ENCODE data around the gene TRAPPC3L.

The TRAPPC3L gene

GRCh38 chr6:116545651-116546050, at the start of gene TRAPPC3L:
Gene TRAPPC3L (minus strand): TSS chr6:116545684. CDS start chr6:116545514, 170 bp downstream.
- ATAC-seq: no peak
- DNase-seq: no peak

- ATAC-seq: no peak
- DNase-seq: no peak
Measured at GRCh38 chr6:116595247-116595646, 49.8 kb upstream of the TRAPPC3L start.

- DNase-seq: no peak
- no peak for ATAC-seq
Measured at GRCh38 chr6:116586738-116587137, 41.3 kb upstream of the TRAPPC3L start.

GRCh38 chr6:116586276-116586675, 40.8 kb upstream of the TRAPPC3L start:
- DNase-seq: no peak
- ATAC-seq: no peak

- ATAC-seq (no peak), DNase-seq (no peak)
Measured at GRCh38 chr6:116580198-116580597, 34.7 kb upstream of the TRAPPC3L start.

GRCh38 chr6:116579143-116579542, 33.7 kb upstream of the TRAPPC3L start:
- no peak for ATAC-seq

GRCh38 chr6:116578335-116578734, 32.9 kb upstream of the TRAPPC3L start:
- DNase-seq: no peak
- no peak for ATAC-seq

More at GRCh38 chr6:116579143-116579542, 33.7 kb upstream of the TRAPPC3L start:
- no peak for DNase-seq

- ATAC-seq: no peak
- no peak for DNase-seq
Measured at GRCh38 chr6:116577486-116577885, 32.0 kb upstream of the TRAPPC3L start.

GRCh38 chr6:116575227-116575626, 29.7 kb upstream of the TRAPPC3L start:
- DNase-seq (no peak), ATAC-seq (no peak)

GRCh38 chr6:116572162-116572561, 26.7 kb upstream of the TRAPPC3L start:
- ATAC-seq: no peak

GRCh38 chr6:116571683-116572000, 26.2 kb upstream of the TRAPPC3L start:
- ATAC-seq (no peak), DNase-seq (no peak)

More at GRCh38 chr6:116572162-116572561, 26.7 kb upstream of the TRAPPC3L start:
- DNase-seq: peak; percentile 29

GRCh38 chr6:116570856-116571682, 25.6 kb upstream of the TRAPPC3L start, which contains the start of gene RWDD1:
Gene RWDD1 (plus strand): TSS chr6:116571504. CDS start chr6:116571583, 79 bp downstream.
- ATAC-seq (peak; percentile 98), DNase-seq (peak; percentile 97)

GRCh38 chr6:116568821-116569755, 23.6 kb upstream of the TRAPPC3L start:
- ATAC-seq: no peak
- DNase-seq: no peak

- DNase-seq (no peak), ATAC-seq (no peak)
Measured at GRCh38 chr6:116568111-116568510, 22.6 kb upstream of the TRAPPC3L start.

- peak; percentile 32 for DNase-seq
- peak; percentile 38 for ATAC-seq
Measured at GRCh38 chr6:116564921-116565872, 19.7 kb upstream of the TRAPPC3L start.

GRCh38 chr6:116564311-116564710, 18.8 kb upstream of the TRAPPC3L start:
- ATAC-seq (no peak), DNase-seq (no peak)

GRCh38 chr6:116563830-116564229, 18.3 kb upstream of the TRAPPC3L start:
- DNase-seq (no peak), ATAC-seq (no peak)

- no peak for DNase-seq
- no peak for ATAC-seq
Measured at GRCh38 chr6:116562614-116563013, 17.1 kb upstream of the TRAPPC3L start.

- ATAC-seq (no peak), DNase-seq (no peak)
Measured at GRCh38 chr6:116562019-116562403, 16.5 kb upstream of the TRAPPC3L start.

- DNase-seq (peak; percentile 66), ATAC-seq (peak; percentile 36)
Measured at GRCh38 chr6:116561377-116562018, 16.0 kb upstream of the TRAPPC3L start.

- no peak for DNase-seq
- no peak for ATAC-seq
Measured at GRCh38 chr6:116560130-116560529, 14.6 kb upstream of the TRAPPC3L start.
